ENCODE results near the gene CTSL.

Gene CTSL

GRCh38 chr9:87713278-87713987, 12.5 kb upstream of the CTSL start:
- Histone ChIP-seq H3K36me3 (ENCODE audit: insufficient read depth, low read length) (peaks cover 10% of the 10 kb centered on the region; the same call in 1 of the 2 replicates), H3K9me3 (ENCODE audit: low read depth, low read length) (no peaks in the 10 kb centered on the region), H3K4me3 (peak overlapping the region; percentile 6; the same call in 1 of the 2 replicates), H3K27ac (peak overlapping the region; percentile 58), H3K9ac (ENCODE audit: insufficient read length) (no peak overlapping the region)
- no peak for DNase-seq (ENCODE audit: low read depth, low spot score)
- TF ChIP-seq FOXP2 (optimal IDR thresholded peaks at IDR 0.05; ENCODE audit: control extremely low read depth, extremely low read length, insufficient read depth) (no peak), POLR2AphosphoS5 (IDR thresholded peaks at IDR 0.05; ENCODE audit: borderline replicate concordance, low read depth, low read length) (no peak; the same call in none of the 2 replicates), EZH2 (IDR thresholded peaks at IDR 0.05) (no peak)

GRCh38 chr9:87713988-87714330, 12.0 kb upstream of the CTSL start:
- no peak overlapping the region for H3K9ac ChIP-seq (ENCODE audit: insufficient read length)
- peaks cover 5% of the 10 kb centered on the region; the same call in 1 of the 2 replicates for H3K36me3 ChIP-seq (ENCODE audit: insufficient read depth, low read length)
- H3K4me3 ChIP-seq: peak overlapping the region; percentile 6; the same call in 1 of the 2 replicates
- peak overlapping the region; percentile 58 for H3K27ac ChIP-seq
- DNase-seq (ENCODE audit: low read depth, low spot score): no peak
- no peak for TF ChIP-seq FOXP2 (optimal IDR thresholded peaks at IDR 0.05; ENCODE audit: control extremely low read depth, extremely low read length, insufficient read depth)
- no peak for TF ChIP-seq EZH2 (IDR thresholded peaks at IDR 0.05)
- TF ChIP-seq POLR2AphosphoS5 (IDR thresholded peaks at IDR 0.05; ENCODE audit: borderline replicate concordance, low read depth, low read length): no peak
- H3K9me3 ChIP-seq (ENCODE audit: low read depth, low read length): no peaks in the 10 kb centered on the region

DNA sequence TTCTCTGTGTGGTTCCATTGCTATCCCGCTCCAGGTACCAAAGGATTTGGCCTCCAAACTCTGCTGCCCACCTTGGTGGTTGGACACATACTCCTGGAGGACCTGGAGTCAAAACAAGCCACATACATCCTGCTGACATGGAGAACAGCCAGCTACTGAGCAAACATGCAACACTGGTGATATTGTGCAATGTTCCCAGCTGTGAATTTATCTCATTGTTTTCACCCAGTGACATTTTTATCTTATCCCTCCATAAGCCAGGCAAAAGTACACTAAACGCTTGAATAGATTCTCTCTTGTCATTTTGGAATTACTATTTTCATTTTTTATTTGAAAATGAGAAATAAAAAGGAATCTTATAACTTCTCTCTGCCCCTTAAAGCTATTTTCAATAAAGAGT, 11.1 kb upstream of the CTSL start:
- Histone ChIP-seq H3K4me3 (no peak overlapping the region), H3K9me3 (ENCODE audit: low read depth, low read length) (no peaks in the 10 kb centered on the region), H3K9ac (ENCODE audit: insufficient read length) (no peak overlapping the region), H3K27ac (no peak overlapping the region), H3K36me3 (ENCODE audit: insufficient read depth, low read length) (no peaks in the 10 kb centered on the region)
- no peak for DNase-seq (ENCODE audit: low read depth, low spot score)
- TF ChIP-seq POLR2AphosphoS5 (IDR thresholded peaks at IDR 0.05; ENCODE audit: borderline replicate concordance, low read depth, low read length): no peak
- TF ChIP-seq FOXP2 (optimal IDR thresholded peaks at IDR 0.05; ENCODE audit: control extremely low read depth, extremely low read length, insufficient read depth): peak; percentile 91

DNA sequence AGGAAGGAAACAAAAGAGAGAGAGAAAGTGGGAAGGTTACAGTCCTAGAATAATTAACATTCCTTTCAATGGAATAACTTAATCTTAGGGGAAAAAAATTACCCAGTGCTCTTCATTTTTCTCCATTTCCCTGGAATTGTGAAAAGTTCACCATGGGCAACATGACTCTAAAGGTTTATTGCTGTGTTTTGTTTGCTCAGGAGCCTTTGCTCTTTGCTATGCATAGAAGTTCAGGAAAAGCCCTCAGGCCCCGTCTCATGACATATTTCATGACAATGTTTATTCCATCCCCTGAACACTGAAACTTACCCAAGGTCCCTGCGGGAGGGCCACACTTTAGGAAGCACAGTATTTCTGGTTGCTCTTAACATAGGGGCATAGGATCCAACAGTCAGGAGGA, 9.8 kb upstream of the CTSL start:
- DNase-seq (ENCODE audit: low read depth, low spot score): no peak
- TF ChIP-seq POLR2AphosphoS5 (IDR thresholded peaks at IDR 0.05; ENCODE audit: borderline replicate concordance, low read depth, low read length) (no peak), EZH2 (IDR thresholded peaks at IDR 0.05) (no peak), FOXP2 (optimal IDR thresholded peaks at IDR 0.05; ENCODE audit: control extremely low read depth, extremely low read length, insufficient read depth) (no peak)
- no peak overlapping the region for H3K9ac ChIP-seq (ENCODE audit: insufficient read length)

GRCh38 chr9:87717456-87717855, 8.5 kb upstream of the CTSL start:
- Histone ChIP-seq H3K27ac (no peak overlapping the region), H3K9ac (ENCODE audit: insufficient read length) (no peak overlapping the region), H3K9me3 (ENCODE audit: low read depth, low read length) (no peaks in the 10 kb centered on the region), H3K4me3 (no peak overlapping the region), H3K36me3 (ENCODE audit: insufficient read depth, low read length) (no peaks in the 10 kb centered on the region)
- DNase-seq (ENCODE audit: low read depth, low spot score): no peak
- TF ChIP-seq FOXP2 (optimal IDR thresholded peaks at IDR 0.05; ENCODE audit: control extremely low read depth, extremely low read length, insufficient read depth) (no peak), POLR2AphosphoS5 (IDR thresholded peaks at IDR 0.05; ENCODE audit: borderline replicate concordance, low read depth, low read length) (no peak), EZH2 (IDR thresholded peaks at IDR 0.05) (no peak)

More for the DNA sequence above, 9.8 kb upstream of the CTSL start:
- H3K36me3 ChIP-seq (ENCODE audit: insufficient read depth, low read length): no peaks in the 10 kb centered on the region
- H3K4me3 ChIP-seq: no peak overlapping the region
- H3K27ac ChIP-seq: no peak overlapping the region; the same call in 1 of the 2 replicates
- no peaks in the 10 kb centered on the region for H3K9me3 ChIP-seq (ENCODE audit: low read depth, low read length)

DNA sequence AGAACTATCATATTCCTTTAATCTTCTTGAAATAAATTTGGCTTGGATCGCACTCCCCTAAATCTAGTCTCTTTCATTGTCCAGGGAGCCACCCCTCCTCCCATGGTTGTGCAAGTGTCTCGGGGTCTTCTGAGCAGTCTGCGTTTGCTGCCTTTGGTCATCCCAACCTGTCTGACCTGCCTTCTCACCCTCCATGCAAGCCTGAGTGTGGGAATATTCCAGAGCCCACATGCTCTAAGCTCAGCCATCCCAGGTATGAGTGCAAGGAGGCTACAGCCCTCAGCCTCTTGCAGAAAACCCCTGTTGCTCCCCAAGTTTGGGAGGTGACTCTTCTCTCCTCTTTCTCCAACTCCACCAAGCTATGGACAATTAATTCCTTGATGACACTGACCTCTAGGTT, 7.7 kb upstream of the CTSL start:
- Histone ChIP-seq H3K4me3 (no peak overlapping the region), H3K9me3 (ENCODE audit: low read depth, low read length) (no peaks in the 10 kb centered on the region), H3K9ac (ENCODE audit: insufficient read length) (no peak overlapping the region), H3K36me3 (ENCODE audit: insufficient read depth, low read length) (no peaks in the 10 kb centered on the region), H3K27ac (no peak overlapping the region)
- DNase-seq (ENCODE audit: low read depth, low spot score): no peak
- no peak for TF ChIP-seq POLR2AphosphoS5 (IDR thresholded peaks at IDR 0.05; ENCODE audit: borderline replicate concordance, low read depth, low read length)

- Histone ChIP-seq H3K36me3 (ENCODE audit: insufficient read depth, low read length) (no peaks in the 10 kb centered on the region), H3K9me3 (ENCODE audit: low read depth, low read length) (no peaks in the 10 kb centered on the region), H3K4me3 (no peak overlapping the region), H3K27ac (no peak overlapping the region), H3K9ac (ENCODE audit: insufficient read length) (no peak overlapping the region)
- no peak for DNase-seq (ENCODE audit: low read depth, low spot score)
- TF ChIP-seq EZH2 (IDR thresholded peaks at IDR 0.05): no peak
Measured at GRCh38 chr9:87718852-87719612, 6.9 kb upstream of the CTSL start.

- Histone ChIP-seq H3K4me3 (no peak overlapping the region), H3K9ac (ENCODE audit: insufficient read length) (no peak overlapping the region), H3K9me3 (ENCODE audit: low read depth, low read length) (no peaks in the 10 kb centered on the region), H3K27ac (no peak overlapping the region), H3K36me3 (ENCODE audit: insufficient read depth, low read length) (no peaks in the 10 kb centered on the region)
- DNase-seq (ENCODE audit: low read depth, low spot score): no peak
- TF ChIP-seq POLR2AphosphoS5 (IDR thresholded peaks at IDR 0.05; ENCODE audit: borderline replicate concordance, low read depth, low read length): no peak
- no peak for TF ChIP-seq FOXP2 (optimal IDR thresholded peaks at IDR 0.05; ENCODE audit: control extremely low read depth, extremely low read length, insufficient read depth)
- no peak for TF ChIP-seq EZH2 (IDR thresholded peaks at IDR 0.05)
Measured at GRCh38 chr9:87720173-87720572, 5.7 kb upstream of the CTSL start.
